ENCODE results near the gene ARL5B.
"Not testable (repeated sequence)": the region's sequence is repeated elsewhere in the genome, so short reads cannot be mapped to it uniquely, and the experiment has no call there.

The ARL5B gene, protein sequence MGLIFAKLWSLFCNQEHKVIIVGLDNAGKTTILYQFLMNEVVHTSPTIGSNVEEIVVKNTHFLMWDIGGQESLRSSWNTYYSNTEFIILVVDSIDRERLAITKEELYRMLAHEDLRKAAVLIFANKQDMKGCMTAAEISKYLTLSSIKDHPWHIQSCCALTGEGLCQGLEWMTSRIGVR

DNA sequence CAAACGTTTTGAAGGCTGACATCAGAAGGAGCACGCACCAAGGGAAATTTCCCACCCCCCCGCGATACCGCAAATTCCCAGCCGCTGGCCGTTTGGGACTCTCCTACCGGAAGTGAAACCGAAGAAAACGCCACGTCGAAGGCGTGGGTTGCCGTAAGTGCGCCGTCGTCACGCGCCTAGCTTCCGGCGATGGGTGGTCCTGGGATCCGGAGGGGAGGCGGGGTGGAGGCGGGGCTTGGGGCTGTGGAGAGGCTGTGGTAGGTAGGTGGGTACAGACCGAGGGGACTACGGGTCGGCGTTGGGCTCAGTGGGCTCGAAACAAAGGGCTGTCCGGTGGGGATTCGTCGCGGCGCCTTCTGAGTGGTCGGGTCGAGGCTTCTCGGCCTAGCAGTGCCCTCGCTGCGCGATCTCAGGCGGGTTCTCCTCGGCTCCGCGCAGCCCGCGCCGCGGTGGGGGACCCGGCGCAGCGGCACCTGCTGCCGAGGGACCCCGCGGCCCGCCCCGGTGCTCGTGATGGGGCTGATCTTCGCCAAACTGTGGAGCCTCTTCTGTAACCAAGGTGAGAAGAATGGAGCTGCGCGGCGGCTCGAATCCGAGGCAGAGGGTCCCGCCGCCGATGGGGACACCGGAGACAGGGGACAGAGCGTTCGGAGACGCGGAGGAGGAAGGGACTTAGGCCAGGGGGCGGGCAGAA lies at the start of gene ARL5B:
TSS of gene ARL5B (plus strand) at position 307 of the 694 bp plus-strand sequence. CDS start at position 514, 207 bp downstream.
- DNase-seq, result peak; percentile 71 to 98 (median 94)

DNA sequence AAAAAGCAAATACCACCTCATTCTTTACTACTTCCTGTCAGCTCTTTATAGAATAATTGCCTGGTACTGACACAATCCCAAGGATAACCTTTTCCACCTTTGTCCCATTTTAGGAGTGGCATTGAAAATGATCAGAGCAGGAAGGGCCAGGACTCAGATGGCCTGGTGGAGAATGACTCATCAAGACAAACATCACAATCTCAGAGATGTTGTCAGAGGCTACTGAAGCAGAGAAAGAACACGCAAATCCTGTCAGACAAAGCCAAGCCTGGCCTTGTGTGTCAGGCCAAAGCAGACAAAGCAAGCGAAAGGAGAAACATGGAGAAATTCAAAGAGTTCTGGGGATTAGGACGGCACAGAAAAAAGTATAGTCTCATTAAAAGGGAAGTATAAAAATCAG lies 48.7 kb upstream of the ARL5B start:
- DNase-seq, result no peak

DNA sequence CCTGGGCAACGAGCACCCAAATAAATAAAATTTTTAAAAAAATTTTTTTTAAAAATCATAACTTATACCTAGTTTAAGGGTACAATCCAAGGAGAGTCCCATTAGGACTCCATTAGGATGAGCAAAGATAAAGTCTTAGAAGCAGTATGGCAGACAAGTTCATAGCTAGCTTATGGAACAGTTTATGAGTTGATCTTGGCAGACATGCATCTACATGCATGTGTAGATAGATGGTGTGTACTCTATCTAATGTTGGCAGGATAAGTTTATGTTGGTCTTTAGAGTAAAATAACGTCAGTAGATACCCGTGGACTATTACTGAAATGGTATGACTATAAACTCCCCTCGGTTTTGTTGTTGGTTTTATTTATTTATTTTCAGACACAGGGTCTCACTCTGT lies 48.1 kb upstream of the ARL5B start:
- DNase-seq, result no peak

DNA sequence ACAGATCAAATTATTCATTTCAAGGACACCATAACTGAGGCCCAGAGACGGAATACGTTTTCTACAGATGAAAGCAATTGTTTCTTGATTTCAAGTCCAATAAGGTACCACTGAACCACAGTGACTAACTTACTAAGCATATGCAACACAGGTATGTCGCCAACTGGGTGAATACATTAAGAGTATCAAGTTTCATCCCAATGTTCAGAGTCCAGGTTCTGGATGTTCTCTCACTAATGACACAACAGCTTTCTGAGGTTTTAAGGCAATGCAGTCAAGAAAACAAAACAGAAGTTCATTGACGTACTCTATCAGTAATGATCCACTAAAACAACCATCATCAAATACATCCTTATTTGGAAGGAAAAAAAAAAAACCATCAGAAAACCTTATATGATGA lies 43.6 kb upstream of the ARL5B start:
- DNase-seq, result no peak

DNA sequence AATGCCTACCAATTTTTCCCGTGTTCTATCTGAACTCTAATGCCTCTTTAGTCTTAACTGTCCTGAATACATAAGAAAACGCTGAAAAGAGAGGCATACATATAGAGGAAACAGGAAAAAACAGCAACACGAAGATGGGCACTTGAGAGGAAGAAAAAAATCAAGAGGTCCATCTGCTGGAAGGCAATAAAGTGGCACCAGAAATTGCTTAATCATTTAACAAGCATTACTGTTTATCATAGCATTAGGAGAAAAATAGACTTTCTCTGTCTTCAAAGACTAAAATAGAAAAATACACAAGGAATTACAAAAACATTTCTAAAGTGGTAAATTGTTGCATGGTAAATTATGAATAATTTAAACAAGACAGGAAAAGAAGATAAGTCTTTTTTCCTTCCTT lies 42.9 kb upstream of the ARL5B start:
- no peak for DNase-seq

DNA sequence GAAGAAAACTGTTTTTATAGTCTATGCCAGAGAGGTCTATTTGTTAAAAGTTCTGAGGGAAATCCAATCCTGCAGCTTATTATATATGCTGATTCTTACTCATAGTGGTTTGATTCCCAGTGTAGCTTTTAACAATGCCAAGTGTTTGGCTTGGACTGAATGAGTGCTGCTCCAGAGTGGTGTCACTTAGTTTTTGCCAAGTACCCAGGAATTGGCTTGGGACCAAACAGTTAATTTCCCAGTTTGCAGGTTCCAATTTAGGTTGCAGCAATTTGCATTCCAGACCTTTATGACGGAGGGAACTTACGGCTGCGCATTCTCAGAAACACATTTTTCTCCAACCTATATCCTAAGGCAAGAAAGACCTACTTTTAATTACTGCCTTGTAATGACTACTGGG lies 40.2 kb upstream of the ARL5B start:
- peak in 1 of 56 donors; percentile 15 for DNase-seq

DNA sequence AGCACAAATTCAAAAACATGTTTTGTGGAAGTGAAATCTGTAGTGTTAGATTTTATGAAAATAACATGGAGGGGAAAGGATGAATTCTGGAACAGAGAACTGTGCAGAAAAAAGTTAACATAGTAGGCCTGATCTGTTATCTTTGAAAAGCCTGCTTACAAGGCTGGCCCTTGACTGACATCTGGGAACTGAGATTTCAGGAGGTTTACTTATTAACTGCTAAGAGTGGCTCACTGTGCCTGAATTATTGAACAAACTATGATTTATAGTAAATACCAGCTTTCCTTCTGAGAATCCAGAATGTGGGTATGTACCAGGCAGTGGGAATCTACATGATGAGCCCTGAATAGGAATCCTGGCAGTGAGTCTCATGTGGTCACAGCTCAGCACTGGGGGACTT lies 38.4 kb upstream of the ARL5B start:
- no peak for DNase-seq

DNA sequence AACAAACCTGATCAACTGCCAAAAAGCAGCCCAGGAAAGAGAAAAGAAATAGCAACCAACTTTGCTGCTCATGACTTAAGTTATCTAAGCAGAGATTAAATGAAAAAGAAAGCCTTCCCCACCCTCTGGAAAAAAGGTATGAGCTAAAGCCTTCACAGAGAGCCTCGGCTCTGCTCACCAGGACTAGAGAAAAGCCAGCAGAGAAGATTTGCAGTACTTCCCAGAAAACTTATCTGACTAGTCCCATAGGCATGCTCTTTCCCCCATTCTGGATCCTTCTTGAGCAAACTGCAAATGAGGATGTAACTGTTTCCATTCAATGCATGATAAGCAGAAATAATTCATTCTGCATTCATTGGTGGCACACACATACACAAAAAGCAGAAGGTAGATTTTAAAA lies 35.6 kb upstream of the ARL5B start:
- not testable (repeated sequence) for DNase-seq

DNA sequence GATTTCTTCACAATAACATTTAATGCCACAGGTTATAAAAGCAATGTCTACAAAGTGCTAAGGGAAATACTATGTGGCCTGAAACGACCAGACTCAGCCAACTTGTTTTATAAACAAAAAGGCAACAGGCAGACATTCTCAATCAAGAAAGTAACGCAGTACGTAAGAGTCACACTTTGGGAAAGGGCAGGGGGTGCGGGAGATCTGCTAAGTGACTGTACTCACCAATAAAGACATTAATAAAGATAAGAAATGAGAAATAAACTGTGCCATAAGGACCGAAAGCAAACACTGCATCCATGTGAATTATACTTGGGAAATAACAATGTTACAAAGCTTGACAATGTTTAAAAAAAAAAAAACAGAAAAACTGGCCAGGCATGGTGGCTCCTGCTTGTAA lies 33.3 kb upstream of the ARL5B start:
- no peak for DNase-seq

DNA sequence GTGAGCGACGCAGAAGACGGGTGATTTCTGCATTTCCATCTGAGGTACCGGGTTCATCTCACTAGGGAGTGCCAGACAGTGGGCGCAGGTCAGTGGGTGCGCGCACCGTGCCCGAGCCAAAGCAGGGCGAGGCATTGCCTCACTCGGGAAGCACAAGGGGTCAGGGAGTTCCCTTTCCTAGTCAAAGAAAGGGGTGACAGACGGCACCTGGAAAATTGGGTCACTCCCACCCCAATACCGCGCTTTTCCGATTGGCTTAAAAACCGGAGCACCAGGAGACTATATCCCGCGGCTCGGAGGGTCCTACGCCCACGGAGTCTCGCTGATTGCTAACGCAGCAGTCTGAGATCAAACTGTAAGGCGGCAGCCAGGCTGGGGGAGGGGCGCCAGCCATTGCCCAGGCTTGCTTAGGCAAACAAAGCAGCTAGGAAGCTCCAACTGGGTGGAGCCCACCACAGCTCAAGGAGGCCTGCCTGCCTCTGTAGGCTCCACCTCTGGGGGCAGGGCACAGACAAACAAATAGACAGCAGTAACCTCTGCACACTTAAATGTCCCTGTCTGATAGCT lies 31.7 kb upstream of the ARL5B start:
- peak in 34 of 56 donors; percentile 4 to 66 (median 28) for DNase-seq

DNA sequence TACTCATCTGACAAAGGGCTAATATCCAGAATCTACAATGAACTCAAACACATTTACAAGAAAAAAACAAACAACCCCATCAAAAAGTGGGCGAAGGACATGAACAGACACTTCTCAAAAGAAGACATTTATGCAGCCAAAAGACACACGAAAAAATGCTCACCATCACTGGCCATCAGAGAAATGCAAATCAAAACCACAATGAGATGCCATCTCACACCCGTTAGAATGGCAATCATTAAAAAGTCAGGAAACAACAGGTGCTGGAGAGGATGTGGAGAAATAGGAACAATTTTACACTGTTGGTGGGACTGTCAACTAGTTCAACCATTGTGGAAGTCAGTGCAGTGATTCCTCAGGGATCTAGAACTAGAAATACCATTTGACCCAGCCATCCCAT lies 26.7 kb upstream of the ARL5B start:
- DNase-seq, result not testable (repeated sequence)

DNA sequence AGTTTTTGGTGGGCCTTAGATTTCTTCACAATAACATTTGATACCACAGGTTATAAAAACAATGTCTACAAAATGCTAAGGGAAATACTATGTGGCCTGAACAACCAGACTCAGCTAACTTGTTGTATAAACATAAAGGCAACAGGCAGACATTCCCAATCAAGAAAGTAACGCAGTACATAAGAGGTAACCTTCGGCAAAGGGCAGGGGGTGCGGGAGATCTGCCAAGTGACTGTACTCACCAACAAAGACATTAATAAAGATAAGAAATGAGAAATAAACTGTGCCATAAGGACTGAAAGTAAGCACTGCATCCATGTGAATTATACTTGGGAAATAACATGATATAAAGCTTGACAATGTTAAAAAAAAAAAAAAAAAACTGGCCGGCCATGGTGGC lies 23.2 kb upstream of the ARL5B start:
- no peak for DNase-seq

DNA sequence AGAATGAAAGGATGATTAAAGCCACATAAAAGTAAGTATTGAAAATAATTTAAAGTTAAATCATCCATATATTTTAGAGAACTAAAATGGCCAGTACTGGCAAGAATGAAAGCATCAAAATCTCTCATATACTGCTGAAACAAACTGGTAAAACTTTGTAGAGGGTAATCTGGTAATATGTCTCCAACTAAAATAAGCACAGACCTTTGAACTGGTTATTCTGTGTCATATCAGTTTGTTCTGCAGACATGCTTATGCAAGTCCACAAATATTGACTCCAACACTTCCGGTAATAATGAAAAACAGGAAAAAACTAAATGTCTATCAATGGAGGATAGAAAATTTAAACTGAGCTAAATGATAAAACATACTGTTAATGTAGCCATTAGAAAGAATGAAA lies 21.8 kb upstream of the ARL5B start:
- not testable (repeated sequence) for DNase-seq

DNA sequence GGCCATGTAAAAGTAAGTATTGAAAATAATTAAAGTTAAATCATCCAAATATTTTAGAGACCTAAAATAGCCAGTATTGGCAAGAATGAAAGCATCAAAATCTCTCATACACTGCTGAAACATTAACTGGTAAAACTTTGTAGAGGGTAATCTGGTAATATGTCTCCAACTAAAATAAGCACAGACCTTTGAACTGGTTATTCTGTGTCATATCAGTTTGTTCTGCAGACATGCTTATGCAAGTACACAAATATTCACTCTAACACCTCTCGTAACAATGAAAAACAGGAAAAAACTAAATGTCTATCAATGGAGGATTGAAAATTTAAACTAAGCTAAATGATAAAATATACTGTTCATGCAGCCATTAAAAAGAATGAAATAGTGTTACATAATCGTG lies 19.5 kb upstream of the ARL5B start:
- not testable (repeated sequence) for DNase-seq

DNA sequence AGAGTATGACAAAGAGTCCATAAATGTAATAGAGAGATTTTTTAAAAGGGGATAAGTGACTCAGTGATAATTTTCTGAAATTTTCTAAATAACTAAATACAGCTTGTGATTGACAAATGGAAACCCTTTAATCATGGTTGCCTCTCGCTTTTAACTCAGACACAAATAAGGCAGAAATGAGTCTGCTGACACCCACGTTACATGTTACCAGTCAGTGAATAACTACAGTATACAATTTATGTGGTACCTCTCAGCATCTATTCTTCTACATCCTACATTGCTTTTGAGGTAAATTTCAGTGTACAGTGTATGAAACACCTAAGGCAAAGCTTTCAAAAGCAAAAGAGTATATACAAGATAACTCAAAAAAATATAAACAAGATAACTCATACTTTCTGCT lies 12.1 kb upstream of the ARL5B start:
- DNase-seq, result no peak

DNA sequence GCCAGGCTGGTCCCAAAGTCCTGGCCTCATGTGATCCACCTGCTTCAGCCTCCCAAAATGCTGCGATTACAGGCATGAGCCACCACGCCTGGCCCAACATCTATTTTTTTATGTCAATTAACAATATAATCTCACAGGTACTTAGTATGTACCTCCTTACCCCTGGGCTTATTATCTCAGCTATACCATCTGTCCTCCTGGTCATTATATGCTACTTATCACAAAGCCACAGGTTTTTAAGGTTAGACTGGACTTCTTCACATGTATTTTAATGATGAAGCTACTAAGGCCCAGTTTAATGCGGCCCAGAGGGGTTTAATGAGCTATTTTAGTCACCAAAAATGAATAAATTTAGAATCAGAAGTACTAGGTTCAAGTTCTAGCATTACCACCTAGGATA lies 11.3 kb upstream of the ARL5B start:
- DNase-seq, result no peak

DNA sequence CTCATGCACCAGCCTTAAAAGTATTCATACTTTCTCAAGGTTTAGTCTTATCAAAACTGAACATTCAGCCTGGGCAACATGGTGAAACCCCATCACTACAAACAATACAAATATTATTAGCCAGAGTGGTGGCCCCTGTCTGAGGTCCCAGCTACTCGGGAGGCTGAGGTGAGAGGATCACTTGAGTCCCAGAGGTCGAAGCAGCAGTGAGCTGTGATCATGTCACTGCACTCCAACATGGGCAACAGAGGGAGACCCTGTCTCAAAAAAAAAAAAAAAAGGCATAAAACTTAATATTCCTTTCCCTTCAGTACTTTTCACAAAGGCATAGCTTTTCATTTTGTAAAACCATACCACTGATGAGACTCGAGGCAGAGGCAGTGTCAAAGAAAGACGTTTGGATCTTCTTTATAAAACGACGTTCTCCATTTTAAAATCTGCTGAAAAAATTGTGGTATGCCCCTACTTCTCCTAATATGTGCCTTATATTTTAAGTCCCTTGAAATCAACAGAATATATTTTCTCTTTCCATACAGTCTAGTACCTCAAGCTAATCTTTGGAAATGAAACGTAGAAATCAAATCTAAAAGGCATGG lies 9.8 kb upstream of the ARL5B start:
- DNase-seq, result no peak

DNA sequence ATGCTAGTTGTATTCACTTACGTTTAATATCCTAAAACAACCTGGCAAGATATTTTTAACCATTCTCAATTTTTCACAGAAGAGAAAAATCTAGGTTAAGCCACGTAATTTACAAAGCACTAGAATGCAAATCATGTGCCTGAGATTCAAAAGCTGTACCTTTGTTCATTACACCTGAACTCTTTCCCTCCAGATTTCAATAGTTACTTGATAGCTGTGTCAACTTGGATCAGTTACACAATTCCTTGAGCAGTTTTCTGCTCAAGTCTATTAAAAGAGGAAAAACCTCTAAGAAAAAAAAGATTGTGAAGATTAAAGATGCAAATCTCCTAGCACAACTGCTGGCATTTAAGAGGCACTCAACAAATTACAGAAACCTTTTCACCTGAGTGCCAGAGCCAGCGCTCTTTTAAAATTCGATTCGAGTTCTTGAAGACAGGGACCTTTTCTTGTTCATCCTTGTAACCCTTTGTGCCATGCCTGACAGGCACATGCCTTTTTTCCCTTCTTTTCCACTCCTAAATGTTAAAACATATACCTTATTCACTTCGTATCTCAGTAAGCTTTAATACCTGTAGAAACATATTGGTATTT lies 8.7 kb upstream of the ARL5B start:
- DNase-seq, result no peak

DNA sequence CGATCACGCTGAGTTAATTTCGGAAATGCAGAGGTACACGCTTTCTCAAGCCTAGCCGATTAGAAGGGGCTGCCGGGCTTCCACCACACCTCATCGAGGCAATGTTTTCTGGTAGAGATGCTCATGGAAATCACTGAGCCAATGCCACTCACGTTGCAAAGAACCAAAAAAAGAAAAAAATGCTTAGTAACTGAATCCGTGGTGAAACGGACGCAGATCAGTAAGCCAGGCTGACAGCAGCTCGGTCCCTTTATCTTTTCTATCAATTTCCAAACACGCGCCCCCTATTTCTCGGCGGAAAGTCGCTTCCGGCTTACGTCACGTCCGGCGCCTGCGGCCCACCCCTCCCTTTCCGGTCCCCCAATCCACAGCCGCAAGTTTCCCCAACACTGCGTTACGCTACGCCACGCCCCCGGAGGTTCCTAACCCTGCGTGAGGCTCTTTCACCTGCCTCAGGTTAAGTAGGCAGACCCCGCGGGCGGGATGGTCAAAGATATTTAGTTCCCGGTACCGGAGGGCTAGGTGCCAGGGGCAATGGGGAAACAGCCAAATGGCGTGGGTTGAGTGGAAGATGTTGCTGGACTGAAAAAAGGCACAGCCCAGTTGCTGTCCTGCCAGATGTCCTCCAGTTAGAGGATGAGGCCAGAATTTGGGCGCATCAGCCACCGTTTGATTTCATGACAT lies 7.8 kb upstream of the ARL5B start, which contains the start of gene NSUN6:
TSS of gene NSUN6 (minus strand) at position 264 of the 684 bp plus-strand sequence. CDS start 384 bp downstream, outside the sequence.
- DNase-seq, result peak; percentile 43 to 92 (median 81)

DNA sequence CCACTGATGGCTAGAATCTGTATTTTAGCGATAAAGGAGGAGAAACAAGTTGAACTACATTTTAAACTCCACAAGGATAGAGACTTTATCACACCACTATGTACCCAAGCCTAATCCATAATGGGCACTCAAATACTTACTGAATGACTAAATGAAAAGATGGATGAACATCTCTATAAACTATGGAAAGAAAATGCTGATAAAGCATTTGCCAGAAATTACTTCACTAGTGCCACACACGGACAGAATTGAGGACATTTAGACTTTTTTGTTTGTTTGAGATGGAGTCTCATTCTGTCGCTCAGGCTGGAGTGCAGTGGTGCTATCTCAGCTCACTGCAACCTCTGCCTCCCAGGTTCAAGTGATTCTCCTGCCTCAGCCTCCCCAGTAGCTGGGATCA lies 6.1 kb upstream of the ARL5B start:
- DNase-seq, result no peak

DNA sequence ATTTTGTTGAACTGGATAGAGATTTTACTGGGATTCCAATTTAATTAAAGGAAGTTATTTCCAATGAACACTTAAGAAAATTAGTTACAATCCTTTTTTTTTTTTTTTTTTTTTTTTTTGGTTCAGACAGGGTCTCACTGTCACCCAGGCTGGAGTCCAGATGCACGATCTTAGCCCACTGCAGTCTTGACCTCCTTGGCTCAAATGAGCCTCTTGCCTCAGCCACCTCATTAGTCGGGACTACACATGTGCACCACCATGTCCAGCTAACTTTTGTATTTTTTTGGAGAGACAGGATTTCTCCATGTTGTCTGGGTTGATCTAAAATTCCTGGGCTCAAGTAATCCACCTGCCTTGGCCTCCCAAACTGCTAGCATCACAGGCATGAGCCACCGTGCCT lies 2.5 kb upstream of the ARL5B start:
- no peak for DNase-seq

All from amygdala (tissue), 56 donors.